HG03039 (cell line): ENCODE data around the gene S100B.
A peak's percentile ranks its signal among the peaks of the same experiment; 100 is the strongest.
"Not testable (repeated sequence)": the region's sequence is repeated elsewhere in the genome, so short reads cannot be mapped to it uniquely, and the experiment has no call there.

Source experiments
- ATAC-seq: cut with Tn5 transposase; IDR thresholded peaks from one replicate; pipeline ENCODE4 v1.9.1; 2021; ENCODE audit warnings: mild to moderate bottlenecking, moderate library complexity; ENCODE audit not compliant: unreplicated experiment

Gene S100B

GRCh38 chr21:46604975-46605766, at the start of gene S100B:
S100B (minus strand) TSS chr21:46605082; CDS start chr21:46602415, 2,667 bp downstream.
- ATAC-seq, result no peak

DNA sequence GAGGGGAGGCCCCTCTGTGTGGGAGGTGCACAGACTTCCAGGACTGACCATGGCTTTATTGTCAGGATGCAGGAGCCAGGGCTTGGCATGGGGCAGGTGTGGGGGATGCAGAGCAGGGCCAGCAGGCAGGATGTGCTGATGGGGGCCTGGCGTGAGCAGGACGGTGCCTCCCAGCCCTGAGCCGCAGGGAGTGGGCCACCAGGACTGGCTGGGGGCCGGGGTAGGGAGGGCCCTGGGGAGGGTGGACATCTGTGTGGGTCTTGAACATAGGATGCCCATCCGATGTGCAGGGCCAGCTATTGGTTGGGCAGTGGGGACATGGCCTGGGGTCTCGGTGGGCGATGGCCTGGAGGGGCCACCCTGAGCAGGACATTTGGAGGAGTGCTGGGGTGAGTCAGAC, 46.2 kb upstream of the S100B start:
- no peak for ATAC-seq

DNA sequence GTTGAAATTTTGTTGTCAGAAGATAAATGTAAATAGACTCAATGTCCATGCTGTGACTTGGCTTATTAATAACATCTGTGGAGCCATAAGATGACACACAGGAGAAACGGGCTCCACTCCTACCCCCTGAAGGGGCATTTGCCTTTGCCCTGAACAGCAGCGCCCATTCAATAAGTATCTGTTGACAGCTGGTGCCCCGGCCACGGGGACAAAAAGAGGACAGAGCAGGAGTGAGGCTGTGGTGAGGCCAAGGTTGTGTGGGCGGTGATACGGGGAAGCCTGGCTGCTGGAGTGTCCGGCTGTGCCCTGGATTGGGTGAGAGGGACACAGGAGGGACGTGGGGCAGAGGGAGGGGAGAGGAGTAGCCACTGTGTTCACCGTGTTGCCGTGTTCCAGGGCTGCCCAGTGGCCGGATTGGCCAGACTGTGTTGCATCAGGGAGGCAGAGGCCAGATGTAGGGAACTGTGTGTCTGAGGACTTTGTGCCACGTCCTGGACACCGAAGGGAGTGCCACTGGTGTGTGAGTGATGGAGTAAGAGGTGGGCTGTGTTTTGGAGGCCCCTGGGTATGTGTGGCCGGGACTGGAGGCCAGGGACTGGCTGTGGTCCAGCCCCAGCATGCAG, 45.7 kb upstream of the S100B start:
- no peak for ATAC-seq

- no peak for ATAC-seq
Measured at GRCh38 chr21:46649356-46649755, 44.5 kb upstream of the S100B start.

DNA sequence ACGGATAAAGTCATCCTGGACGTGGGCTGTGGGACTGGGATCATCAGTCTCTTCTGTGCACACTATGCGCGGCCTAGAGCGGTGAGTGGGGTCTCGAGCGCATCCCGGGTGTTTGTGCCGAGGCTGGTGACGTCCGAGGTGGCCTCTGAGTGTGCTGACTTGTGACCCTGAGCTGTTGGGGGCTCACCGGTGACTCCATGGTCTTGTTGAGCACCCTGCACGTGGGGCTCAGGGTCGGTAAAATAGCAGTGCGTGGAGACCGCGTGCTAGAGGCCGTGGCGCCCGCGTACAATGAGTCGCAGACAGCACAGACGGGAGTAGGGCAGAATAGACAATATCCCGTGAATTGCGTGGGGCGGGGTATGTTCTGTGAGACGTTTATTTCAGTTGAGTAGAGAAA, 43.7 kb upstream of the S100B start:
- ATAC-seq, result no peak

- ATAC-seq, result no peak
Measured at GRCh38 chr21:46646541-46647154, 41.8 kb upstream of the S100B start.

DNA sequence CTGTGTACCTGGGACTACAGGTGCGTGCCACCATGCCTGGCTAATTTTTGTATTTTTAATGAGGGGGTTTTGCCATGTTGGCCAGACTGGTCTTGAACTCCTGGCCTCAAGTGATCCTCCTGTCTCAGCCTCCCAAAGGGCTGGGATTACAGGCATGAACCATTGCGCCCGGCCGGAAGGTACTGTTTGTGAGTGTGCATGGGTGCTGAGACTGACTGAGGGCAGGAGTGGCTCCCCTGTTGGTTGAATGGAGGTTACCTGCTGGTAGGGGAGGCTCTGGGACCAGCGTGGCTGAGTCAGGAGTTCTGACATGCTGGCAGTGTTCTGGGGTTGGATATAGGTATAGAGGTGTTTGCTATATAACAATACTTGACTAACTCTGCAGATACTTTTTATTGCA, 41.0 kb upstream of the S100B start:
- no peak for ATAC-seq

GRCh38 chr21:46643379-46644177, 38.7 kb upstream of the S100B start:
- no peak for ATAC-seq

GRCh38 chr21:46641656-46642055, 36.8 kb upstream of the S100B start:
- ATAC-seq, result no peak

DNA sequence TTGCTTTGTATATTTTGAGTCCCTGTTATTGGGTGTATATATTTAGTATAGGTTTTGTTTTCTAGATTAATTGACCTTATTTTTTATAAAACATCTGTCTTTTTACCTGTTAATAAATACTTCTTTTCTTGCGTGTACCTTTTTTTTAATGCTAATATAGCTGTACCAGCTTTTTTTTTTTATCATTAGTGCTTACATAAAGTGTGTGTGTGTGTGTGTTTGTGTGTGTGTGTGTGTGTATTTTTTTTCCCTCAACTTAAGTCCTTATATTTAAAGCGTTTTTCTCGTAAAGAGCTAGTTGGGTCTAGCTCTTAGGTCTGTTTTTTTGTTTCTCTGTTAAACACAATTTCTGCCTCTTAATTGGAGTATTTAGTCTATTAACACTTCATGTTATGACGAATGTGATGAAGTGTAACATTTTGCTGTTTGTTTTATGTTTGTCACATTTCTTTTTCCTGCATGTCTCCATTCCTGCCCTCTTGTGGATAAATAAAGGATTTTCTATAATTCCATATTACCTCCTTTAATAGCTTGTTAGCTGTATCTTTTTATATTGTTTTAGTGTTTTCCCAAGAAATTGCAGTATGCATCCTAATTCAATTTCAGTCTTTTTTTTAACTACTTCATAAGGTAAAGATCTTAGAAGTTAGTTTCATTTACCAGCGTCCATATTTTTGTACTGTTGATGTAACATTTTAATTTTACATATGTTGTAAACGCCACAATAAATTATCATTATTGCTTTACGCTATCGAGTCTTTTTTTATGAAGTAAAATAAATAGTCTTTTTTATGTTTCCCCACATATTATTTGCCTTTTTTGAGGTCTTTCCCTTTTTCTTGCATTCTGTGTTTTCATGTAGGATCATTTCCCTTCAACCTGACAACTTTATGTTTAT, 34.9 kb upstream of the S100B start:
- ATAC-seq, result no peak

DNA sequence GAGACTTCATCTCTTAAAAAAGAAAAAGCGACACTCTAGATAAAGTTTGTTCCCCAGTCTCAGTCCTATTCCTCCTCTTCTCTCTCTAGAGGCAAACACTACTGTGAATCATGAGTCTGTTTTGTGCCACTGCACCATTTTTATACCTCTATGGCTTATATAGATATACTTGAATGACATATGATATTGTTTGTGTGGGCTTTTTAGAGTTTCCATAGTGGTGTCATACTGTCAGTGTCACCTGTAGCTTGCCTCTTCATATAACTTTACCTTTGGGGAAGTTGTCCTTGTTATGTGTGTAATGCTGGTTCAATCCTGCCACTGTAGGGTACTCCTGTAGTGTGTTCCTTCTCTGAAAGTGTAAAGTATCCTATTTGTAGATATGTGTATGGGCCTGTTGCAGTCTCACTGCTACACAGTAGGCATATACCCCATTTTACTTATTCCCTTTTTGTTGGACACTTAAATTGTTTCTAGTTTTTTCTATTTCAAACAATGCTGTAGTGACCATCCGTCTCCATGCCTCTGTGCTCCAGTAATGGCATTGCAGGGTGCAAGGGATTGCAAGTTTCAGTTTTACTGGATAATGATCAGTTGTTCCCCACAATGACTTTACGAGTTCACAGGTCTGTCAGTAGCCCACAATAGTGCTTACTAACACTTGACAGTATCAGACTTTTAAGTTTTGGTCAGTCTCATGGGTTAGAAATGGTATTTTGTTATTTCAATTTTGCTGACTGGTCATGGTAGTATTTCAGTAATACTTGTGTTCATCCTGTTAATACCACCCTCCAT, 33.3 kb upstream of the S100B start:
- no peak for ATAC-seq

DNA sequence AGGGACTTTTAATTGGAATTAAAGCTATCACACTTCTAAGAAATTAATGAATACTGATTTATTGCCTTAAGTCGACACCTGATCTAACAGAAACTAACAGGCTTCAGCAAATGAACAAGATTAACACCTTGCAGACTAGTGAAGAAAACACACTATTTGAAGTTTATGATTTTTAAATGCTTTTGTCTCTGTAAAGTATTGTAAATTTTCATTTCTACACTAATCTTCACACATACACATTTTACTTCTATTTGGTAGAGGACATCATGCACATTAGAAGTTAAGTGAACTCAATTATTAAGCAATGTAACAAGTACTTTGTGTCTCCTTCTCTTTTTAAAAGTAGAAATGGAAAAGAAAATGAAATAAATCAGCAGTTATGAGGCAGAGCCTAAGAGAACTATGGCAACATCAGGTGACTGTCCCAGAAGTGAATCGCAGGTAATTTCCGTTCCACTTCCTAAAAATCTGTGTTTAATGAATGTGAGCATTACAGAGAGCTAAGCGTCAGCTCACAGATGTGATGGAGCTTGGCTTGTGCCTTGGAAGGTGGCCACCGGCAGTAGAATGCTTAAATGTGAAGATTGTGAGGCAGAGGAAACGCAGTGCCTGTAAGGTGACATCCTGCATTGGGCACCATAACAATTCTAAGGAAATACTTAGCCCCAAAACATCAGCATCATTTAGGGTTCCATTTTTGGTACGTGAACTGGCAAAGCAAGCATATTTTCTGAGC, 31.8 kb upstream of the S100B start:
- ATAC-seq, result no peak

DNA sequence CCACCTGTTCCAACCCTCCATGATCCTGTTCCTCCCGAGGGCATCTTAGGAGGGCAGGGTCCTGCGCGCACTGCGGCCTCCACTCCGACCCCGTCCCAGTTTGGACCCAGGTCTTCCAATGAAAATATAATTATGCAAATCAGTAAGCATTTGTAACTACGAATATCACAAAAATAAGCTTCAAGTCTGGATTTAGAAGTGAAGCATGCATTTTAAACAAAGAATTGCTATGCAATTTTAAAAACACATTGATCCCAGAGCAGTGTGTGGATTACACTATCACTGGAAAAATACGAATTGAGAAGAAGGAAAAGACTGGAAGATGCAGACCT, 31.3 kb upstream of the S100B start:
- no peak for ATAC-seq

DNA sequence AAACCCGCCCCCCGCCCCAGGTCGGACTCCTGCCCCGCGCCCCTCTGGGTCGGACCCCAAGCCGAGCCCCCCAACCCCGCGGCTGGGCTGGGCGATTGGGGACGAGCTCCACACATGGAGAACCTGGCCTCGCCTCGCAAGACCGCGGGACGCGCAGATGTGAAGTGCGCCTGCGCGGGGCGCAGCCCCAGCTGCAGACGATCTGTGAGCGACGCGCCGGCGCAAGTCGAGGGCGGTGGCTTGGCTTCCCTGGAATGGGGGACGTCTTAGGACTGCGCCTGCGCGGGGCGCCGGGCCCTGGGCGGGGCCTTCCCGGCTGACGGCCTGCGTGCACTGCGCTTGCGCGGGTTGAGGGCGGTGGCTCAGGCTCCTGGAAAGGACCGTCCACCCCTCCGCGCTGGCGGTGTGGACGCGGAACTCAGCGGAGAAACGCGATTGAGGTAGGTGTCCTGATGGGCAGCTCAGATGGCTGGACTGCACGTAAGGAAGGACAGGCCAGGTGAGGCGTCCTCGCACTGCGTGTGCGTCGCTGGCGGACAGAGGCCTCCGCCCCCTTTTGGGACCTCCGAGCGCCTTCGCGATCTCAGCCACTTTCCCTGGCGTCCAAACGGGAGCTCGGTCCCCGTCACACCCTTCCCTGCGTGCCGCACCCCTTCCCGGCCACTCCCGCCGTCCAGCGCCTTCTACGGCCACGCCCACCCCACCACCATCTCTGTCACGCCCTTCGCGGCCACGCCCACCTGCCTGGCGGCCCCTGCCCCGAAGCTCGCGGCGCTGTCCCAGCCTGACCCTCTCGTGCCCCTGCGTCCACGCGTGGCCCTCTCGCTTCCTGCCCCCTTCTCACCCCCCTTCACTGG, 30.7 kb upstream of the S100B start, which contains the start of gene PRMT2:
Gene PRMT2 (plus strand): TSS at position 351 of the 857 bp plus-strand sequence. CDS start 1,278 bp downstream, outside the sequence.
- peak; percentile 94 for ATAC-seq

- ATAC-seq, result no peak
Measured at GRCh38 chr21:46634966-46635323, 30.1 kb upstream of the S100B start.

DNA sequence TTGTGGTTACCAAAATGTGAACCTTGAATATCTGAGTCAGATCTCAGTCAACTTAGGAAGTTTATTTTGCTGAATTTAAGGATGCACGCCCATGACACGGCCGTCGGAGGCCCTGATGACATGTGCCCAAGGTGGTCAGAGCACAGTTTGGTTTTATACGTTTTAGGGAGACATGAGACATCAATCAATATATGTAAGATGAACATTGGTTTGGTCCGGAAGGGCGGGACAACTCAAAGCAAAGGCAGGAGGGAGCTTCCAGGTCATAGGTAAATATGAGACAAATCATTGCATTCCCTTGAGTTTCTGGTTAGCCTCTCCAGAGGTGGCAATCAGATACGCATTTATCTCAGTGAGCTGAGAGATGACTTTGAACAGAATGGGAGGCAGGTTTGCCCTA, 29.5 kb upstream of the S100B start:
- ATAC-seq, result no peak

DNA sequence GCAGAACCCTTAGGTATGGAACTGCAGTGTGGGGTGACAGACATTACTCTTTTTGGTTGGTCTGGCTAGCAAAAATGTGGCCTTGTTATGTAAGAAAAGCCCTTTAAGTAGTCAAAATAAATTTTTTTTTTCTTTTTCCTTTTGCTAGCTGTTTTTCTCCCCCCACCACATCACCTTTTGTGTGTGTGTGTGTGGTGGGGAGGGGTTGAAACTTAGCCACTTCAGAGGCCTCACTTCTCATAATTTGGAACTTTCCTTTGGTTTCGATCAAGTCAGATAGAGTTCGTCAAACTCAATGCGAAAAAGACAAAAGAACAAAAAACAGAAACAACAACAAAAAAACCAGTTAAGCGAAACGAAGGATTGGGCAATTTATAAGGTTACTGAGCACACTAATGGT, 28.7 kb upstream of the S100B start:
- ATAC-seq, result no peak

DNA sequence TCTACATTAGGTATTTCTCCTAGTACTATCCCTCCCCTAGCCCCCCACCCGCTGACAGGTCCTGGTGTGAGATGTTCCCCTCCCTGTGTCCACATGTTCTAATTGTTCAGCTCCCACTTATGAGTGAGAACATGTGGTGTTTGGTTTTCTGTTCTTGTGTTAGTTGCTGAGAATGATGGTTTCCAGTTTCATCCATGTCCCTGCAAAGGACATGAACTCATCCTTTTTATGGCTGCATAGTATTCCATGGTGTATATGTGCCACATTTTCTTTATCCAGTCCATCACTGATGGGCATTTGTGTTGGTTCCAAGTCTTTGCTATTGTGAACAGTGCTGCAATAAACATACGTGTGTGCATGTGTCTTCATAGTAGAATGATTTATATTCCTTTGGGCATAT, 26.0 kb upstream of the S100B start:
- not testable (repeated sequence) for ATAC-seq
